HepG2 (cell line): ENCODE data around the gene MGAT4D. TPM values are rescaled to one million over a fixed set of nuclear protein-coding genes. Genes with fewer than 3 reads are reported as not detected.

Experiments used
- CSRNP1 ChIP-seq: sonication (generic); formaldehyde crosslinking; IDR thresholded peaks from 2 replicates; pipeline ENCODE4 v1.8.1; 2023; ENCODE audit warnings: mild to moderate bottlenecking, missing genetic modification reagents
- DNMT3B ChIP-seq: conservative IDR thresholded peaks from 2 replicates; pipeline ENCODE4 v1.6.1; 2016; ENCODE audit warnings: missing biosample characterization, control low read depth
- HMGXB3 ChIP-seq: sonication (generic); formaldehyde crosslinking; IDR thresholded peaks from 2 replicates; pipeline ENCODE4 v1.4.0; 2020; ENCODE audit warnings: missing genetic modification reagents, borderline replicate concordance
- IKZF1 ChIP-seq: fragments of 450-650 bp; IDR thresholded peaks from 2 replicates; pipeline ENCODE4 v1.7.1; 2016
- KLF9 ChIP-seq: IDR thresholded peaks from 2 replicates; pipeline ENCODE4 v1.6.1; 2016; ENCODE audit warnings: low read depth
- MXI1 ChIP-seq: IDR thresholded peaks from 3 replicates; pipeline ENCODE4 v1.6.1; 2012; ENCODE audit warnings: low read depth, low read length, inconsistent platforms, borderline replicate concordance
- NKX3-1 ChIP-seq: sonication (generic); formaldehyde crosslinking; IDR thresholded peaks from 2 replicates; pipeline ENCODE4 v1.5.0; 2020; ENCODE audit warnings: missing genetic modification reagents
- PRMT3 ChIP-seq: sonication (generic); formaldehyde crosslinking; IDR thresholded peaks from 2 replicates; pipeline ENCODE4 v1.8.1; 2022; ENCODE audit warnings: low read depth, mild to moderate bottlenecking, moderate library complexity, missing genetic modification reagents, borderline replicate concordance
- RFX5 ChIP-seq: IDR thresholded peaks from 2 replicates; pipeline ENCODE4 v1.6.1; 2011; ENCODE audit warnings: low read depth, low read length, improper control_type of control experiment
- SAFB2 ChIP-seq: sonication (generic); formaldehyde crosslinking; IDR thresholded peaks from 2 replicates; pipeline ENCODE4 v1.5.1; 2020; ENCODE audit warnings: missing genetic modification reagents, low read depth, mild to moderate bottlenecking, borderline replicate concordance
- SNAPC2 ChIP-seq: sonication (generic); formaldehyde crosslinking; IDR thresholded peaks from 2 replicates; pipeline ENCODE4 v1.8.1; 2022; ENCODE audit warnings: mild to moderate bottlenecking, missing genetic modification reagents
- TOE1 ChIP-seq: sonication (generic); formaldehyde crosslinking; IDR thresholded peaks from 2 replicates; pipeline ENCODE4 v1.4.0; 2020; ENCODE audit warnings: mild to moderate bottlenecking, missing genetic modification reagents
- ZNF142 ChIP-seq: sonication (generic); formaldehyde crosslinking; IDR thresholded peaks from 2 replicates; pipeline ENCODE4 v1.4.0; 2020; ENCODE audit warnings: missing genetic modification reagents
- ZNF251 ChIP-seq: sonication (generic); formaldehyde crosslinking; IDR thresholded peaks from 2 replicates; pipeline ENCODE4 v1.9.0; 2021; ENCODE audit warnings: mild to moderate bottlenecking, missing genetic modification reagents
- ZNF44 ChIP-seq: sonication (generic); formaldehyde crosslinking; IDR thresholded peaks from 2 replicates; pipeline ENCODE4 v1.5.1; 2020; ENCODE audit warnings: mild to moderate bottlenecking, missing genetic modification reagents
- ZNF468 ChIP-seq: sonication (generic); formaldehyde crosslinking; IDR thresholded peaks from 2 replicates; pipeline ENCODE4 v1.8.0; 2022; ENCODE audit warnings: mild to moderate bottlenecking, moderate library complexity, missing genetic modification reagents
- ZNF670 ChIP-seq: sonication (generic); formaldehyde crosslinking; IDR thresholded peaks from 2 replicates; pipeline ENCODE4 v1.8.0; 2022; ENCODE audit warnings: mild to moderate bottlenecking, missing genetic modification reagents, borderline replicate concordance
- ZSCAN22 ChIP-seq: sonication (generic); formaldehyde crosslinking; IDR thresholded peaks from 2 replicates; pipeline ENCODE4 v1.4.0; 2020; ENCODE audit warnings: mild to moderate bottlenecking, missing genetic modification reagents
- polyA plus RNA-seq, 8 experiments: library from polyadenylated mRNA; depleted of rRNA in 3 of 8; stranded (reverse) in 7 of 8; unstranded in 1 of 8; fragments of >200 nt; fragmentation: Illumina TruSeq in 4 of 8; extraction: Trizol in 4 of 8; gene quantifications; 2 replicates each; pipeline versions ENCODE4 v1.2.1 to v1.2.3, GENCODE V29; 2011 to 2016; ENCODE audit warnings: low read depth in 4 of 8, missing spikeins in 1 of 8, mixed read lengths in 1 of 8; ENCODE audit not compliant: insufficient read depth in 1 of 8
- total RNA-seq, 5 experiments: library from RNA; depleted of rRNA; stranded (reverse); fragments of >200 nt; fragmentation: Illumina TruSeq; extraction: Trizol; gene quantifications; 2 replicates each; pipeline ENCODE4 v1.2.3, GENCODE V29; 2016; ENCODE audit warnings: low read depth in 1 of 5

Gene MGAT4D
- total and polyA plus RNA-seq, 2 of the 13 experiments (the other 11 are each of a cell fraction or from before 2014, with no cell fraction given): not detected

GRCh38 chr4:140427106-140427918, 70.8 kb downstream of the MGAT4D start, which contains the start of gene CLGN (continued):
- TF ChIP-seq ZNF44 (CRISPR knock-in tag) (0 out of 2 replicates have a peak, but pooled peaks have one; percentile 20), MXI1 (peak; percentile 70; the same call in 1 of the 3 replicates), RFX5 (no peak; the same call in 1 of the 2 replicates), SNAPC2 (peak; percentile 81), ZNF142 (no peak), SAFB2 (CRISPR knock-in tag) (peak; percentile 77), ZNF670 (peak; percentile 94), ZSCAN22 (CRISPR knock-in tag) (no peak), ZNF468 (CRISPR knock-in tag) (no peak), HMGXB3 (CRISPR knock-in tag) (no peak; the same call in 1 of the 2 replicates), DNMT3B (CRISPR knock-in tag) (no peak; the same call in 1 of the 2 replicates), IKZF1 (no peak), NKX3-1 (no peak; the same call in none of the 2 replicates), ZNF251 (CRISPR knock-in tag) (no peak), PRMT3 (CRISPR knock-in tag) (no peak), KLF9 (CRISPR knock-in tag) (no peak; the same call in 1 of the 2 replicates), CSRNP1 (peak; percentile 45; the same call in 1 of the 2 replicates), TOE1 (CRISPR knock-in tag) (no peak; the same call in 1 of the 2 replicates)
